Stomach (tissue), 4 donors: ENCODE data around the gene SNTG2.
"Not testable (repeated sequence)": the region's sequence is repeated elsewhere in the genome, so short reads cannot be mapped to it uniquely, and the experiment has no call there.

Experiments used
- POLR2A ChIP-seq, 4 donors: fragments of 450-650 bp; IDR thresholded peaks; one replicate each; pipeline ENCODE4 v1.6.1; 2016; ENCODE audit warnings: antibody characterized with exemption in 4 of 4, control low read depth in 2 of 4, mild to moderate bottlenecking in 1 of 4, moderate library complexity in 1 of 4
- TF ChIP-seq, protein P1 (sequence below), 7 experiments: fragments of 450-650 bp in 4 of 7; fragments of 200-600 bp in 3 of 7; sonication (generic) in 3 of 7; IDR thresholded peaks; one replicate each; pipeline ENCODE4 v1.5.1; 2016 to 2019; ENCODE audit warnings: antibody characterized with exemption in 7 of 7, control low read depth in 2 of 7, mild to moderate bottlenecking in 1 of 7

DNA sequence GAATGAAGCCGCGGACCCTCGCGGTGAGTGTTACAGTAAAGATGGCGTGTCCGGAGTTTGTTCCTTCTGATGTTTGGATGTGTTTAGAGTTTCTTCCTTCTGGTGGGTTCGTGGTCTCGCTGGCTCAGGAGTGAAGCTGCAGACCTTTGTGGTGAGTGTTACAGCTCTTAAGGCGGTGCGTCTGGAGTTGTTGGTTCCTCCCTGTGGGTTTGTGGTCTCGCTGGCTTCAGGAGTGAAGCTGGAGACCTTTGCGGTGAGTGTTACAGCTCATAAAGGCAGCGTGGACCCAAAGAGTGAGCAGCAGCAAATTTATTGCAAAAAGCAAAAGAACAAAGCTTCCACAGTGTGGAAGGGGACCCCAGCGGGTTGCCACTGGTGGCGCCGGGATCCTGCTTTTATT lies 183.2 kb downstream of the SNTG2 start:
- TF ChIP-seq, protein P1, sequence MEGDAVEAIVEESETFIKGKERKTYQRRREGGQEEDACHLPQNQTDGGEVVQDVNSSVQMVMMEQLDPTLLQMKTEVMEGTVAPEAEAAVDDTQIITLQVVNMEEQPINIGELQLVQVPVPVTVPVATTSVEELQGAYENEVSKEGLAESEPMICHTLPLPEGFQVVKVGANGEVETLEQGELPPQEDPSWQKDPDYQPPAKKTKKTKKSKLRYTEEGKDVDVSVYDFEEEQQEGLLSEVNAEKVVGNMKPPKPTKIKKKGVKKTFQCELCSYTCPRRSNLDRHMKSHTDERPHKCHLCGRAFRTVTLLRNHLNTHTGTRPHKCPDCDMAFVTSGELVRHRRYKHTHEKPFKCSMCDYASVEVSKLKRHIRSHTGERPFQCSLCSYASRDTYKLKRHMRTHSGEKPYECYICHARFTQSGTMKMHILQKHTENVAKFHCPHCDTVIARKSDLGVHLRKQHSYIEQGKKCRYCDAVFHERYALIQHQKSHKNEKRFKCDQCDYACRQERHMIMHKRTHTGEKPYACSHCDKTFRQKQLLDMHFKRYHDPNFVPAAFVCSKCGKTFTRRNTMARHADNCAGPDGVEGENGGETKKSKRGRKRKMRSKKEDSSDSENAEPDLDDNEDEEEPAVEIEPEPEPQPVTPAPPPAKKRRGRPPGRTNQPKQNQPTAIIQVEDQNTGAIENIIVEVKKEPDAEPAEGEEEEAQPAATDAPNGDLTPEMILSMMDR (IDR thresholded peaks at IDR 0.05), result not testable (repeated sequence)
- TF ChIP-seq POLR2A (IDR thresholded peaks at IDR 0.05), result not testable (repeated sequence)
